Measurements from ENCODE around the gene GNG13. TPM values are rescaled to one million over a fixed set of nuclear protein-coding genes. Genes with fewer than 3 reads are reported as not detected.
"Not testable (repeated sequence)": the region's sequence is repeated elsewhere in the genome, so short reads cannot be mapped to it uniquely, and the experiment has no call there.

The GNG13 gene
- total RNA-seq, 4 donors from 2014 or later, result not detected

- DNase-seq (ENCODE audit: low spot score in 2 of 2), result no peak
- H3K27me3 ChIP-seq, result peaks cover 0 to 21% of the 10 kb centered on the region in 2 donors
- no peak overlapping the region for H3K27ac ChIP-seq
- H3K9me3 ChIP-seq, result peaks cover 0 to 16% (median 4%) of the 10 kb centered on the region in 4 donors
- 82 to 84% methylated on average over 11 to 27 of the region's 27 CpGs for WGBS, 2 donors
- H3K36me3 ChIP-seq, result no peaks in the 10 kb centered on the region
- H3K4me1 ChIP-seq, result no peaks in the 10 kb centered on the region
- TF ChIP-seq EP300 (IDR thresholded peaks at IDR 0.05) (no peak), POLR2A (IDR thresholded peaks at IDR 0.05) (no peak)
- TF ChIP-seq, protein P1, sequence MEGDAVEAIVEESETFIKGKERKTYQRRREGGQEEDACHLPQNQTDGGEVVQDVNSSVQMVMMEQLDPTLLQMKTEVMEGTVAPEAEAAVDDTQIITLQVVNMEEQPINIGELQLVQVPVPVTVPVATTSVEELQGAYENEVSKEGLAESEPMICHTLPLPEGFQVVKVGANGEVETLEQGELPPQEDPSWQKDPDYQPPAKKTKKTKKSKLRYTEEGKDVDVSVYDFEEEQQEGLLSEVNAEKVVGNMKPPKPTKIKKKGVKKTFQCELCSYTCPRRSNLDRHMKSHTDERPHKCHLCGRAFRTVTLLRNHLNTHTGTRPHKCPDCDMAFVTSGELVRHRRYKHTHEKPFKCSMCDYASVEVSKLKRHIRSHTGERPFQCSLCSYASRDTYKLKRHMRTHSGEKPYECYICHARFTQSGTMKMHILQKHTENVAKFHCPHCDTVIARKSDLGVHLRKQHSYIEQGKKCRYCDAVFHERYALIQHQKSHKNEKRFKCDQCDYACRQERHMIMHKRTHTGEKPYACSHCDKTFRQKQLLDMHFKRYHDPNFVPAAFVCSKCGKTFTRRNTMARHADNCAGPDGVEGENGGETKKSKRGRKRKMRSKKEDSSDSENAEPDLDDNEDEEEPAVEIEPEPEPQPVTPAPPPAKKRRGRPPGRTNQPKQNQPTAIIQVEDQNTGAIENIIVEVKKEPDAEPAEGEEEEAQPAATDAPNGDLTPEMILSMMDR (IDR thresholded peaks at IDR 0.05), result no peak
- H3K4me3 ChIP-seq, result no peak overlapping the region
Measured at GRCh38 chr16:841455-842060, 41.0 kb upstream of the GNG13 start.

DNA sequence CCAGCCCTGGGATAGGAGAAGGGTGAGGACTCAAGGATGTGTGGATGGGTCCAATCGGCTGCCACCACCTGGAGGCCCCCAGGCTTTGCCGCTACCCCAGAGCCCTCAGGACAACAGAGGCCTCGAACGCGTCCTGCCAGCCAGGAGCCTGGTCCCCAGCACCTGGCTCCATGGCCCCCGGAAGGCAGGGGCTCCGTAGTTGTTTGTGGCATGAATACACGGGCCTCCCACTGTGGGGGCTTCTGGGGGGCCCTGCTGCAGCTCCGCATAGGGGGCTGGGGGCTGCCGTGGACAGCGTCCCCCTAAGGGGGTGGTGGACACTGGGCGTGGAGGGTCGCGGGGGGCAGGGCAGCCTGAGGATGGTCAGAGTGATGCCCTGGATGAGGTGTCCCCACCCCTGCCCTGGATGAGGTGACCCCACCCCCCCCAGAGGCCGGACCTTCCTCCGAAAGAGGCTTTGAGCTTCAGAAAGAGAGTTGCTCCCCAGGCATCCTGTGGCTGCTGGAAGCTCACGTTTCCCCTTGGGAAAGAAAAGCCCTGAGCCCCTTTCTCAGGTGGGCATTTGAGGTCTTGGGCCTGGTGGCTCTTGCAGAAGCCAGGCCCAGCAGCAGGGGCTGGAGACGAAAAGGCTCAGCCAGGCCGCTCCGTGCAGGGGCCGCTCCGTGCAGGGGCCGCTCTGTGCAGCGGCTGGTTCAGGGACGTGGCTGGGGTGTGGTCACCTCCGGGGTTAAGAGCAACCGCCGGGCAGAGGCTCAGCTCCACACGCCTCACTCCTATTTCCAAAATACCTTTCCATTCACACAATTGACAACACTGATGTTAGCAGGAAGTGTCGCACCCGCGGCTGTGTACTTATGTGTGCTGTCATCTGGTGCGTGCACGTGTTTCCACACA is 40.3 kb upstream of the GNG13 start:
- DNase-seq (ENCODE audit: low spot score in 2 of 2), result no peak
- no peak overlapping the region for H3K4me3 ChIP-seq
- H3K9me3 ChIP-seq, result peaks cover 0 to 24% (median 6%) of the 10 kb centered on the region in 4 donors
- no peak overlapping the region for H3K27ac ChIP-seq
- peaks cover 0 to 21% of the 10 kb centered on the region in 2 donors for H3K27me3 ChIP-seq
- no peaks in the 10 kb centered on the region for H3K36me3 ChIP-seq
- H3K4me1 ChIP-seq, result no peaks in the 10 kb centered on the region
- 79 to 87% methylated on average over 21 to 29 of the region's 34 CpGs for WGBS, 2 donors
- no peak for TF ChIP-seq EP300 (IDR thresholded peaks at IDR 0.05)
- TF ChIP-seq, protein P1 (IDR thresholded peaks at IDR 0.05), result no peak

GRCh38 chr16:839643-840408 is 39.3 kb upstream of the GNG13 start:
- Histone ChIP-seq H3K36me3 (no peaks in the 10 kb centered on the region), H3K27ac (no peak overlapping the region), H3K4me3 (no peak overlapping the region), H3K9me3 (peaks cover 0 to 33% (median 8%) of the 10 kb centered on the region in 4 donors), H3K27me3 (peaks cover 0 to 21% of the 10 kb centered on the region in 2 donors), H3K4me1 (no peaks in the 10 kb centered on the region)
- TF ChIP-seq POLR2A (IDR thresholded peaks at IDR 0.05), result no peak
- TF ChIP-seq, protein P1 (IDR thresholded peaks at IDR 0.05), result no peak
- no peak for DNase-seq (ENCODE audit: low spot score in 2 of 2)
- 57 to 73% methylated on average over 11 to 24 of the region's 24 CpGs for WGBS, 2 donors

GRCh38 chr16:838741-839140 is 38.2 kb upstream of the GNG13 start:
- H3K27ac ChIP-seq, result no peak overlapping the region
- H3K27me3 ChIP-seq, result peaks cover 0 to 24% of the 10 kb centered on the region in 2 donors
- H3K4me3 ChIP-seq, result no peak overlapping the region
- TF ChIP-seq, protein P1 (IDR thresholded peaks at IDR 0.05), result no peak
- TF ChIP-seq EP300 (IDR thresholded peaks at IDR 0.05) (no peak), POLR2A (IDR thresholded peaks at IDR 0.05) (no peak)
- H3K36me3 ChIP-seq, result no peaks in the 10 kb centered on the region
- peaks cover 0 to 44% (median 8%) of the 10 kb centered on the region in 4 donors for H3K9me3 ChIP-seq
- H3K4me1 ChIP-seq, result no peaks in the 10 kb centered on the region
- no peak for DNase-seq (ENCODE audit: low spot score in 2 of 2)
- 76 to 78% methylated on average over 14 of the region's 14 CpGs for WGBS, 2 donors

DNA sequence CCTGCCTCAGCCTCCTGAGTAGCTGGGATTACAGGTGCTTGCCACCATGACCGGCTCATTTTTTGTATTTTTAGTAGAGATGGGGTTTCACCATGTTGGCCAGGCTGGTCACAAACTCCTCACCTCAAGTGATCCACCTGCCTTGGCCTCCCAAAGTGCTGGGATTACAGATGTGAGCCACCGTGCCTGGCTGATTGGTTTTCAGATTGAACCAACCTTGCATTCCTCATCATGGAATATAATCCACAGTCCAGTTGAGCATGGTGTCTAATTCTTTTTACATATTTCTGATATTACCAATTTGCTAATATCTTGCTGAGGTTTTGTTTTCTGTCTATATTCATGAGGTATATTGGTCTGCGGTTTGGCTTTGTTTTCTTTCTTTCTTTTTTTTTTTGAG is 36.3 kb upstream of the GNG13 start:
- not testable (repeated sequence) for H3K27ac ChIP-seq; H3K4me1 ChIP-seq; H3K4me3 ChIP-seq; DNase-seq (ENCODE audit: low spot score in 2 of 2); H3K36me3 ChIP-seq
- WGBS, 2 donors, result 86 to 92% methylated on average over 3 of the region's 3 CpGs
- Histone ChIP-seq H3K9me3 (peaks cover 0 to 49% (median 8%) of the 10 kb centered on the region in 4 donors), H3K27me3 (peaks cover 0 to 38% of the 10 kb centered on the region in 2 donors)

All from tibial nerve (tissue), 4 donors.